A549 (cell line): ENCODE data around the gene SLC2A1. TPM values are rescaled to one million over a fixed set of nuclear protein-coding genes. Genes with fewer than 3 reads are reported as not detected.

Source experiments
- ATAC-seq, 2 experiments: fragments of 200-7000 bp in 1 of 2; fragments of >200 bp in 1 of 2; cut with Nextera tagmentation in 1 of 2; cut with Tn5 transposase in 1 of 2; 3 replicates each; pipeline versions ENCODE4 v1.8.0 to v1.9.1; 2018 to 2020; ENCODE audit warnings: mild to moderate bottlenecking in 1 of 2, moderate library complexity in 1 of 2
- CTCF ChIA-PET: fragments of 300-600 bp; sonication (Branson Sonifier 250); formaldehyde crosslinking; extraction: SDS; loops from one replicate; lab custom pipeline; 2021; ENCODE audit warnings: antibody characterized with exemption, inconsistent platforms; lab: Yijun Ruan, JAX
- POLR2A ChIA-PET: fragments of 350-600 bp; formaldehyde crosslinking; extraction: SDS; loops from one replicate; lab custom pipeline; 2021; ENCODE audit warnings: antibody characterized with exemption, inconsistent platforms; lab: Yijun Ruan, JAX
- DNase-seq, 2 experiments: peaks; one replicate each; pipeline versions ENCODE4 v3.0.0 to v3.0.0-alpha.2; 2011 to 2016; ENCODE audit warnings: low read depth in 1 of 2, low spot score in 1 of 2
- FAIRE-seq: peaks from 2 replicates; lab custom pipeline; 2011; peaks lifted over from hg19 to GRCh38; lab: Jason Lieb, UNC
- H3K27ac ChIP-seq, 2 experiments: fragments of >200 bp; sonication (Bioruptor Twin); formaldehyde crosslinking; 3 replicates each; pipeline ENCODE4 v1.5.1; 2016 to 2017
- H3K4me1 ChIP-seq: fragments of >200 bp; sonication (Bioruptor Twin); formaldehyde crosslinking; 3 replicates; pipeline ENCODE4 v1.6.1; 2016
- H3K4me2 ChIP-seq: fragments of >200 bp; sonication (Bioruptor Twin); formaldehyde crosslinking; 3 replicates; pipeline ENCODE4 v1.6.1; 2016
- H3K4me3 ChIP-seq: fragments of >200 bp; sonication (Bioruptor Twin); formaldehyde crosslinking; 3 replicates; pipeline ENCODE4 v1.5.1; 2016
- H3K9me3 ChIP-seq: fragments of >200 bp; sonication (Bioruptor Twin); formaldehyde crosslinking; 3 replicates; pipeline ENCODE4 v1.6.1; 2016
- BHLHE40 ChIP-seq: IDR thresholded peaks from 2 replicates; pipeline ENCODE4 v1.6.1; 2012; ENCODE audit warnings: low read depth, low read length, inconsistent platforms
- CBX2 ChIP-seq: fragments of 200-600 bp; sonication (generic); IDR thresholded peaks from 2 replicates; pipeline ENCODE4 v1.6.1; 2016; ENCODE audit warnings: low read depth, mild to moderate bottlenecking, borderline replicate concordance
- CEBPB ChIP-seq, 2 experiments: fragments of >200 bp in 1 of 2; sonication (Bioruptor Twin) in 1 of 2; formaldehyde crosslinking in 1 of 2; IDR thresholded peaks; 2 replicates each; pipeline ENCODE4 v1.6.1; 2012 to 2016
- E2F6 ChIP-seq: IDR thresholded peaks from 2 replicates; pipeline ENCODE4 v1.6.1; 2012; ENCODE audit warnings: low read depth, borderline replicate concordance
- EHF ChIP-seq: fragments of 250-450 bp; sonication (Bioruptor Pico); IDR thresholded peaks from 2 replicates; pipeline ENCODE4 v1.5.0; 2020; ENCODE audit warnings: mild to moderate bottlenecking
- ESRRA ChIP-seq: fragments of 150-350 bp; IDR thresholded peaks from 2 replicates; pipeline ENCODE4 v1.6.1; 2014; ENCODE audit warnings: mild to moderate bottlenecking, low read length, borderline replicate concordance
- FOSB ChIP-seq: fragments of 250-450 bp; sonication (Bioruptor Pico); IDR thresholded peaks from 2 replicates; pipeline ENCODE4 v1.5.0; 2020; ENCODE audit warnings: mild to moderate bottlenecking, moderate library complexity
- HES2 ChIP-seq: fragments of >200 bp; sonication (Bioruptor Twin); formaldehyde crosslinking; IDR thresholded peaks from 2 replicates; pipeline ENCODE4 v1.6.1; 2016
- HEYL ChIP-seq: fragments of 250-450 bp; sonication (Bioruptor Pico); IDR thresholded peaks from 2 replicates; pipeline ENCODE4 v1.8.0; 2021; ENCODE audit warnings: mild to moderate bottlenecking, moderate library complexity
- HOXA7 ChIP-seq: fragments of 250-450 bp; sonication (Bioruptor Pico); IDR thresholded peaks from 2 replicates; pipeline ENCODE4 v1.5.0; 2020; ENCODE audit warnings: mild to moderate bottlenecking, moderate library complexity
- HOXB5 ChIP-seq: fragments of 250-450 bp; sonication (Bioruptor Pico); IDR thresholded peaks from 2 replicates; pipeline ENCODE4 v1.5.0; 2020; ENCODE audit warnings: mild to moderate bottlenecking, moderate library complexity
- JUN ChIP-seq, 2 experiments: fragments of >200 bp; sonication (Bioruptor Twin); formaldehyde crosslinking; IDR thresholded peaks; 2 replicates in 1 of 2; 3 replicates in 1 of 2; pipeline ENCODE4 v1.6.1; 2016 to 2017
- KDM1A ChIP-seq: fragments of 200-600 bp; sonication (generic); IDR thresholded peaks from 2 replicates; pipeline ENCODE4 v1.6.1; 2016; ENCODE audit warnings: low read depth, mild to moderate bottlenecking
- KDM5A ChIP-seq: fragments of 200-600 bp; sonication (generic); IDR thresholded peaks from 2 replicates; pipeline ENCODE4 v1.6.1; 2016; ENCODE audit warnings: antibody characterized with exemption, mild to moderate bottlenecking
- MAZ ChIP-seq: fragments of 150-350 bp; IDR thresholded peaks from 2 replicates; pipeline ENCODE4 v1.6.1; 2014; ENCODE audit warnings: antibody characterized with exemption, low read depth, low read length, borderline replicate concordance
- MYC ChIP-seq: IDR thresholded peaks from 2 replicates; pipeline ENCODE4 v1.6.1; 2012; ENCODE audit warnings: mild to moderate bottlenecking, inconsistent platforms, low read length, improper control_type of control experiment, borderline replicate concordance
- NFE2L2 ChIP-seq: fragments of 150-350 bp; conservative IDR thresholded peaks from 2 replicates; pipeline ENCODE4 v1.6.1; 2014; ENCODE audit warnings: low read length
- RAD21 ChIP-seq, 2 experiments: fragments of >200 bp in 1 of 2; sonication (Bioruptor Twin) in 1 of 2; formaldehyde crosslinking in 1 of 2; IDR thresholded peaks in 1 of 2; conservative IDR thresholded peaks in 1 of 2; 2 replicates in 1 of 2; 3 replicates in 1 of 2; pipeline ENCODE4 v1.6.1; 2012 to 2018; ENCODE audit warnings: inconsistent platforms in 1 of 2
- RARB ChIP-seq: fragments of 250-450 bp; sonication (Bioruptor Pico); IDR thresholded peaks from 2 replicates; pipeline ENCODE4 v1.8.0; 2021; ENCODE audit warnings: mild to moderate bottlenecking, moderate library complexity
- RCOR1 ChIP-seq: fragments of 150-350 bp; IDR thresholded peaks from 2 replicates; pipeline ENCODE4 v1.6.1; 2014; ENCODE audit warnings: antibody characterized with exemption, low read length, low read depth
- SMC3 ChIP-seq: fragments of >200 bp; sonication (Bioruptor Twin); formaldehyde crosslinking; IDR thresholded peaks from 3 replicates; pipeline ENCODE4 v1.6.1; 2018; ENCODE audit warnings: inconsistent platforms
- TFCP2L1 ChIP-seq: fragments of 250-450 bp; sonication (Bioruptor Pico); IDR thresholded peaks from 2 replicates; pipeline ENCODE4 v1.5.0; 2021; ENCODE audit warnings: mild to moderate bottlenecking
- TP53 ChIP-seq: fragments of 250-450 bp; sonication (Bioruptor Pico); IDR thresholded peaks from 2 replicates; pipeline ENCODE4 v1.5.0; 2021; ENCODE audit warnings: mild to moderate bottlenecking, moderate library complexity
- ZC3H11A ChIP-seq: fragments of 450-650 bp; IDR thresholded peaks from 2 replicates; pipeline ENCODE4 v1.6.1; 2014; ENCODE audit warnings: antibody characterized with exemption, mild to moderate bottlenecking
- ZNF302 ChIP-seq: fragments of 250-450 bp; sonication (Bioruptor Pico); IDR thresholded peaks from 2 replicates; pipeline ENCODE4 v1.9.0; 2021; ENCODE audit warnings: inconsistent platforms, mild to moderate bottlenecking, moderate library complexity
- WGBS: methylation state at CpG from one replicate; pipeline ENCODE4 v1.1.6; 2017; ENCODE audit errors: missing lambda C conversion rate; 5-methylcytosine and 5-hydroxymethylcytosine counted together
- polyA plus RNA-seq, 4 experiments: library from polyadenylated mRNA; depleted of rRNA in 3 of 4; stranded (reverse); fragments of >200 nt; fragmentation: RNase III in 1 of 4; extraction: RNeasy Plus Mini Kit Qiagen cat#74134 plus additional on column Dnase treatment in 1 of 4; gene quantifications; 2 replicates in 3 of 4; 3 replicates in 1 of 4; pipeline ENCODE4 v1.2.3, GENCODE V29; 2011 to 2017
- TF ChIP-seq, protein P1 (sequence below): fragments of >200 bp; sonication (Bioruptor Twin); formaldehyde crosslinking; IDR thresholded peaks from 3 replicates; pipeline ENCODE4 v1.5.1; 2016
- TF ChIP-seq, protein P2 (sequence below): fragments of 150-350 bp; IDR thresholded peaks from 2 replicates; pipeline ENCODE4 v1.6.1; 2014; ENCODE audit warnings: low read depth, mild to moderate bottlenecking, low read length
- TF ChIP-seq, protein P3 (sequence below): IDR thresholded peaks from 2 replicates; pipeline ENCODE4 v1.6.1; 2012

SLC2A1 gene
- polyA plus RNA-seq, 2 of the 4 experiments (the other 2 are of a cell fraction) = 106 to 124 TPM

DNA sequence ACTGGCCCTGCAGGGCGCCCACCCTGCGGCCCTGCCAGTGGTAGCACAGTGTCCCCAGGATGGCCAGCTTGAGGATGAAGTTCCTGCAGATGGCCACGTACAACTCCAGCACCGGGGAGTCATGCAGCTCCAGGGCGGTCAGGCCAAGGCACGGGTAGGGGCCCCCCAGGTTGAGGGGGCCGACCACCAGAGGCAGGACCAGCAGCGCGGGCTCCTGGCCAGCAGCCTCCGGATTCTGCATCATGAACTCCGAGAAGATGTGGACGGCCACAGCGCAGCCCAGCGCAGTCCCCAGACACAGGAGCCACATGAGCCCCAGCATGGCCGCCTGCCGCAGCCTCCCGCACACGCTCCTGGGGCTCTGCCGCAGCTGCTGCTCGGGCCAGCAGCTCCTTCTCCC is 71.3 kb downstream of the SLC2A1 start:
- Histone ChIP-seq H3K9me3 (no peaks in the 10 kb centered on the region), H3K4me3 (no peak overlapping the region), H3K27ac (no peak overlapping the region), H3K4me2 (no peak overlapping the region), H3K4me1 (no peaks in the 10 kb centered on the region)
- 93% methylated on average over 8 of the region's 20 CpGs for WGBS
- POLR2A ChIA-PET = no interaction called here
- DNase-seq = no peak
- CTCF ChIA-PET = interaction anchor here (1.3 to 1.5 kb wide), 3 partner anchors 10 to 186 kb away, joined by 3 read pairs; no protein-coding TSS in a partner anchor
- TF ChIP-seq HOXA7 (CRISPR knock-in tag) = no peak
- TF ChIP-seq TFCP2L1 (CRISPR knock-in tag) = no peak
- TF ChIP-seq BHLHE40 = no peak
- TF ChIP-seq EHF (CRISPR knock-in tag) = no peak
- no peak for TF ChIP-seq FOSB (CRISPR knock-in tag)
- no peak for TF ChIP-seq CEBPB (IDR thresholded peaks at IDR 0.05)
- TF ChIP-seq, protein P1, sequence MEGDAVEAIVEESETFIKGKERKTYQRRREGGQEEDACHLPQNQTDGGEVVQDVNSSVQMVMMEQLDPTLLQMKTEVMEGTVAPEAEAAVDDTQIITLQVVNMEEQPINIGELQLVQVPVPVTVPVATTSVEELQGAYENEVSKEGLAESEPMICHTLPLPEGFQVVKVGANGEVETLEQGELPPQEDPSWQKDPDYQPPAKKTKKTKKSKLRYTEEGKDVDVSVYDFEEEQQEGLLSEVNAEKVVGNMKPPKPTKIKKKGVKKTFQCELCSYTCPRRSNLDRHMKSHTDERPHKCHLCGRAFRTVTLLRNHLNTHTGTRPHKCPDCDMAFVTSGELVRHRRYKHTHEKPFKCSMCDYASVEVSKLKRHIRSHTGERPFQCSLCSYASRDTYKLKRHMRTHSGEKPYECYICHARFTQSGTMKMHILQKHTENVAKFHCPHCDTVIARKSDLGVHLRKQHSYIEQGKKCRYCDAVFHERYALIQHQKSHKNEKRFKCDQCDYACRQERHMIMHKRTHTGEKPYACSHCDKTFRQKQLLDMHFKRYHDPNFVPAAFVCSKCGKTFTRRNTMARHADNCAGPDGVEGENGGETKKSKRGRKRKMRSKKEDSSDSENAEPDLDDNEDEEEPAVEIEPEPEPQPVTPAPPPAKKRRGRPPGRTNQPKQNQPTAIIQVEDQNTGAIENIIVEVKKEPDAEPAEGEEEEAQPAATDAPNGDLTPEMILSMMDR = no peak
- TF ChIP-seq RAD21 (conservative IDR thresholded peaks at IDR 0.05 in 1 of 2, IDR thresholded peaks at IDR 0.05 in 1 of 2) = no peak
- TF ChIP-seq RARB = no peak
- no peak for TF ChIP-seq KDM5A
- TF ChIP-seq HEYL (CRISPR knock-in tag) = no peak
- TF ChIP-seq SMC3 = no peak
- no peak for TF ChIP-seq MAZ
- TF ChIP-seq, protein P2, sequence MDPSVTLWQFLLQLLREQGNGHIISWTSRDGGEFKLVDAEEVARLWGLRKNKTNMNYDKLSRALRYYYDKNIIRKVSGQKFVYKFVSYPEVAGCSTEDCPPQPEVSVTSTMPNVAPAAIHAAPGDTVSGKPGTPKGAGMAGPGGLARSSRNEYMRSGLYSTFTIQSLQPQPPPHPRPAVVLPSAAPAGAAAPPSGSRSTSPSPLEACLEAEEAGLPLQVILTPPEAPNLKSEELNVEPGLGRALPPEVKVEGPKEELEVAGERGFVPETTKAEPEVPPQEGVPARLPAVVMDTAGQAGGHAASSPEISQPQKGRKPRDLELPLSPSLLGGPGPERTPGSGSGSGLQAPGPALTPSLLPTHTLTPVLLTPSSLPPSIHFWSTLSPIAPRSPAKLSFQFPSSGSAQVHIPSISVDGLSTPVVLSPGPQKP = no peak
- TF ChIP-seq HES2 = no peak
- FAIRE-seq = no peak
- ATAC-seq = no peak; a peak in 1 of 6 replicates

- POLR2A ChIA-PET = no interaction called here
- CTCF ChIA-PET = interaction anchor here (1.3 to 1.5 kb wide), 3 partner anchors 10 to 187 kb away, joined by 3 read pairs; no protein-coding TSS in a partner anchor
- no peak for DNase-seq
Observed at GRCh38 chr1:42886800-42887199, 71.9 kb downstream of the SLC2A1 start.

More at GRCh38 chr1:42886800-42887199, 71.9 kb downstream of the SLC2A1 start:
- Histone ChIP-seq H3K27ac (no peak overlapping the region), H3K4me2 (no peak overlapping the region), H3K9me3 (no peaks in the 10 kb centered on the region), H3K4me1 (no peaks in the 10 kb centered on the region), H3K4me3 (no peak overlapping the region)
- ATAC-seq (no peak), FAIRE-seq (no peak)
- whole genome bisulfite sequencing = 80% methylated on average over 16 of the region's 21 CpGs
- TF ChIP-seq RCOR1 (no peak), ESRRA (no peak), ZNF302 (no peak), ZC3H11A (no peak), HES2 (no peak), JUN (IDR thresholded peaks at IDR 0.05) (no peak), TP53 (CRISPR knock-in tag) (no peak), HEYL (CRISPR knock-in tag) (no peak), E2F6 (no peak), HOXB5 (no peak), NFE2L2 (no peak), RARB (no peak), KDM1A (no peak), MYC (no peak), CBX2 (no peak)
- TF ChIP-seq, protein P3, sequence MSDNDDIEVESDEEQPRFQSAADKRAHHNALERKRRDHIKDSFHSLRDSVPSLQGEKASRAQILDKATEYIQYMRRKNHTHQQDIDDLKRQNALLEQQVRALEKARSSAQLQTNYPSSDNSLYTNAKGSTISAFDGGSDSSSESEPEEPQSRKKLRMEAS = no peak
